ENCODE results near the gene BRINP2. TPM values are rescaled to one million over a fixed set of nuclear protein-coding genes. Genes with fewer than 3 reads are reported as not detected.

BRINP2 gene
- polyA plus RNA-seq, 1 experiment = not detected

DNA sequence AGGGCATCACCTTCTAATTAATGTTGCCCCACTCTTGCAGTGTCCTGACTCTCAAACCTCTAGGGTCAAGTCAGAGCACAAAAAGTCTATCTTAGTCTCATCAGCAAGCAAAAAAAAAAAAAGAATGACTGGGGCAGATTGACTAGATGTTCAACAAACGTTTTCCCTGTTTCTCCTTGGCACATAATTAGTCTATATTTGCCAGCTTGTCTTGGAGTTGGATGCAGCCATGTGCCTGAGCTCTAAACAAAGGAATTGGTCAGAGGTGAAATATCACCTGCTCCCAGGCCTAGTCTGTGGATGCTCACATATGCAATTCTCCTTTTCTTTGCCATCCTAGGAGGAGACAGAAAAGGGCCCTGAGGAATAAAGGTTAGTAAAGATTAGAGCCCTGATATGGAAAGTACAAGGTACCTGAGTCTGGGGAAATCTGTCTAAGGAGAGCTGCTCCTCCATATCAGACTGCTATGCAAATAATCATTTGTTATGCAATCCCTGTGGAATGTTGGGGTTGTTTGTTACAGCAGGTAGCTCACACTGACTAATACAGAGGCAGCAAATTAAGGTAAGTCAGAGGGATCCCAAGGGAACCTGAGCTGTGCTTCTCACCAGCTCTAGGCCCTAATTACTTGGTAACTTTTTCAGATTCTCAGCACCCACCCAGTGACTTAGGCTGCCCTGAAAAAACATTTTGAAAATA is 130.8 kb downstream of the BRINP2 start:
- CTCF ChIA-PET = no interaction called here
- no peak overlapping the region for H3K27ac ChIP-seq (ENCODE audit: low read depth, low read length)
- no peaks in the 10 kb centered on the region for H3K9me3 ChIP-seq (ENCODE audit: control insufficient read depth, insufficient read depth, low read length)
- H3K4me3 ChIP-seq (ENCODE audit: low read depth, low read length) = no peak overlapping the region
- DNase-seq (ENCODE audit: low read depth, low spot score) = no peak
- no peaks in the 10 kb centered on the region for H3K27me3 ChIP-seq (ENCODE audit: control insufficient read depth, insufficient read depth, low read length)
- TF ChIP-seq, protein P1, sequence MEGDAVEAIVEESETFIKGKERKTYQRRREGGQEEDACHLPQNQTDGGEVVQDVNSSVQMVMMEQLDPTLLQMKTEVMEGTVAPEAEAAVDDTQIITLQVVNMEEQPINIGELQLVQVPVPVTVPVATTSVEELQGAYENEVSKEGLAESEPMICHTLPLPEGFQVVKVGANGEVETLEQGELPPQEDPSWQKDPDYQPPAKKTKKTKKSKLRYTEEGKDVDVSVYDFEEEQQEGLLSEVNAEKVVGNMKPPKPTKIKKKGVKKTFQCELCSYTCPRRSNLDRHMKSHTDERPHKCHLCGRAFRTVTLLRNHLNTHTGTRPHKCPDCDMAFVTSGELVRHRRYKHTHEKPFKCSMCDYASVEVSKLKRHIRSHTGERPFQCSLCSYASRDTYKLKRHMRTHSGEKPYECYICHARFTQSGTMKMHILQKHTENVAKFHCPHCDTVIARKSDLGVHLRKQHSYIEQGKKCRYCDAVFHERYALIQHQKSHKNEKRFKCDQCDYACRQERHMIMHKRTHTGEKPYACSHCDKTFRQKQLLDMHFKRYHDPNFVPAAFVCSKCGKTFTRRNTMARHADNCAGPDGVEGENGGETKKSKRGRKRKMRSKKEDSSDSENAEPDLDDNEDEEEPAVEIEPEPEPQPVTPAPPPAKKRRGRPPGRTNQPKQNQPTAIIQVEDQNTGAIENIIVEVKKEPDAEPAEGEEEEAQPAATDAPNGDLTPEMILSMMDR (IDR thresholded peaks at IDR 0.05; ENCODE audit: low read depth, low read length) = no peak
- POLR2A ChIA-PET = interaction anchor here (0.6 kb wide), 1 partner anchor 1890 kb away, joined by 9 read pairs; no protein-coding TSS in a partner anchor

GRCh38 chr1:177302357-177303044 is 131.7 kb downstream of the BRINP2 start:
- no peak overlapping the region for H3K4me3 ChIP-seq (ENCODE audit: low read depth, low read length)
- no peak for DNase-seq (ENCODE audit: low read depth, low spot score)

DNA sequence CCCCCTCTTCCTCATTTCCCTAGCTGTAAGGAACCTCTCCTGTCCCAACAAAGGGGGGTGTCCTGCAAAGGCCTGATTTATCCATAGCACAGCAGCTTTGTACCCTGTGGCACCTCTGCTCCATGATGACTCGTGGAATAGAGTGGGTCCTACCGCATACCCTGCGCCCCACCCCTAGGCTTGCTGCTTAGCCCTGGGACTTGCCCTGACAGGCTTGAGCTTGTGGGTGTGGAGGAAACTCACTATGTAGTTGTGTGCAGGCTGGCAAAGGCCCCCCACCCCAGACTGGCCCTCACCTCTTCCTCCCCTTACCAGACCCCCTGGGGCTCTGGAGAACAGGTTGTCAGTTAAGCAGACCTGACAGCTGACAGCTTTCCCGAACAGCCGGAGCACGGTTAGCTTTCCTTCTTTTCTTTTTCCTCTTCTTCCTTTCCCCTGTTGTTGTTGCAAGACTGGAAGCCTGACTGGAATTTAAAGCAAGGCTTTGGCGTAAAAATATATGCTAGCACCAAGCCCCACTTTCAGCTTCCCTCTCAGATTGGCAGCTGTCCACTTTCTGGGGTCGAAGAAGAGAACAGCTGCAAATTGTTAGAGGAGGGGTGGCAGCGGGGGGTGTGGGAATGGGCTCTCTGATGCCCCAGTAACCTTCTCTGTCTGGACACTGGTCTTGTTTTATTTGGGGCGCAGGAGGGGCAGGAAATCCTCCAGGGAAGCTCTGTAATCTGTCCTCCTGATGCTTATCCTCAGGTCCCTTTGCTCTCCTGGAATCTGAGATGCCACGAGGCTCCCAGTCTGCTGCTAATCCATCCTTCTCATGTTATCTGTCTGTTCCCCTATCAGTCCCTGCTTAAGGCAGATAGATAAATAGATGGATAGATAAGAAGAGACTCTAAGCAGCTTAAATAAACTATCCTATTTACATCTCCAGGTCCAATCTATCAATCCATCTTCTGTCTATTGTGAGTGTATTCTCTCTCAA is 134.6 kb downstream of the BRINP2 start:
- TF ChIP-seq, protein P1 (IDR thresholded peaks at IDR 0.05; ENCODE audit: low read depth, low read length) = no peak
- CTCF ChIA-PET = interaction anchor here (1.0 kb wide), 1 partner anchor 38 kb away, joined by 3 read pairs; no protein-coding TSS in a partner anchor

More at GRCh38 chr1:177302357-177303044, 131.7 kb downstream of the BRINP2 start:
- TF ChIP-seq, protein P1 (IDR thresholded peaks at IDR 0.05; ENCODE audit: low read depth, low read length) = no peak
- no peaks in the 10 kb centered on the region for H3K9me3 ChIP-seq (ENCODE audit: control insufficient read depth, insufficient read depth, low read length)
- H3K27ac ChIP-seq (ENCODE audit: low read depth, low read length) = no peak overlapping the region
- ChIA-PET POLR2A (no interaction called here), CTCF (no interaction called here)
- H3K27me3 ChIP-seq (ENCODE audit: control insufficient read depth, insufficient read depth, low read length) = no peaks in the 10 kb centered on the region

GRCh38 chr1:177306019-177306415 is 135.3 kb downstream of the BRINP2 start:
- ChIA-PET CTCF (no interaction called here), POLR2A (no interaction called here)

More for the DNA sequence above, 134.6 kb downstream of the BRINP2 start:
- no peak overlapping the region for H3K4me3 ChIP-seq (ENCODE audit: low read depth, low read length)
- H3K27me3 ChIP-seq (ENCODE audit: control insufficient read depth, insufficient read depth, low read length) = no peaks in the 10 kb centered on the region
- no peak overlapping the region for H3K27ac ChIP-seq (ENCODE audit: low read depth, low read length)
- H3K9me3 ChIP-seq (ENCODE audit: control insufficient read depth, insufficient read depth, low read length) = no peaks in the 10 kb centered on the region
- DNase-seq (ENCODE audit: low read depth, low spot score) = no peak
- POLR2A ChIA-PET = no interaction called here

More at GRCh38 chr1:177306019-177306415, 135.3 kb downstream of the BRINP2 start:
- Histone ChIP-seq H3K27ac (ENCODE audit: low read depth, low read length) (no peak overlapping the region), H3K4me3 (ENCODE audit: low read depth, low read length) (no peak overlapping the region), H3K27me3 (ENCODE audit: control insufficient read depth, insufficient read depth, low read length) (no peaks in the 10 kb centered on the region), H3K9me3 (ENCODE audit: control insufficient read depth, insufficient read depth, low read length) (no peaks in the 10 kb centered on the region)
- TF ChIP-seq, protein P1 (IDR thresholded peaks at IDR 0.05; ENCODE audit: low read depth, low read length) = no peak
- DNase-seq (ENCODE audit: low read depth, low spot score) = no peak
